Measurements from ENCODE around the gene KRT8.

GRCh38 chr12:52873513-52873831 lies 31.4 kb downstream of the KRT8 start:
- TF ChIP-seq CTCF (IDR thresholded peaks at IDR 0.05; ENCODE audit: insufficient read depth, low read depth, low read length) (no peak), EZH2 (IDR thresholded peaks at IDR 0.05; ENCODE audit: insufficient read depth, low read length) (no peak)
